Rectal smooth muscle tissue (tissue), 1 donor: ENCODE results near the gene LTO1.

Source experiments
- H3K27ac ChIP-seq: one replicate; pipeline ENCODE4 v1.7.0; 2013; ENCODE audit warnings: low read depth, low read length, inconsistent platforms
- H3K27me3 ChIP-seq: one replicate; pipeline ENCODE4 v1.7.0; 2013; ENCODE audit warnings: low read length; ENCODE audit not compliant: control insufficient read depth, insufficient read depth
- H3K36me3 ChIP-seq: one replicate; pipeline ENCODE4 v1.7.0; 2013; ENCODE audit warnings: low read length; ENCODE audit not compliant: control insufficient read depth, insufficient read depth
- H3K4me1 ChIP-seq: one replicate; pipeline ENCODE4 v1.7.0; 2013; ENCODE audit warnings: low read length; ENCODE audit not compliant: control insufficient read depth, insufficient read depth
- H3K4me3 ChIP-seq: one replicate; pipeline ENCODE4 v1.7.0; 2013; ENCODE audit warnings: low read length
- H3K9ac ChIP-seq: one replicate; pipeline ENCODE4 v1.7.0; 2013; ENCODE audit warnings: low read length

LTO1 gene

GRCh38 chr11:69617682-69618081 is 57.5 kb downstream of the LTO1 start:
- H3K36me3 ChIP-seq: no peaks in the 10 kb centered on the region

GRCh38 chr11:69617220-69617619 is 57.9 kb downstream of the LTO1 start:
- no peaks in the 10 kb centered on the region for H3K27me3 ChIP-seq
- no peak overlapping the region for H3K27ac ChIP-seq
- no peak overlapping the region for H3K4me3 ChIP-seq
- H3K4me1 ChIP-seq: no peaks in the 10 kb centered on the region
- H3K36me3 ChIP-seq: no peaks in the 10 kb centered on the region
- no peak overlapping the region for H3K9ac ChIP-seq

More at GRCh38 chr11:69617682-69618081, 57.5 kb downstream of the LTO1 start:
- H3K27ac ChIP-seq: no peak overlapping the region
- H3K27me3 ChIP-seq: no peaks in the 10 kb centered on the region
- no peak overlapping the region for H3K4me3 ChIP-seq
- H3K9ac ChIP-seq: no peak overlapping the region
- no peaks in the 10 kb centered on the region for H3K4me1 ChIP-seq
